GM18867 (cell line): ENCODE data around the gene KLHL15.

ENCODE experiments used
- ATAC-seq: cut with Tn5 transposase; IDR thresholded peaks from one replicate; pipeline ENCODE4 v1.9.1; 2021; ENCODE audit warnings: mild to moderate bottlenecking, moderate library complexity; ENCODE audit not compliant: unreplicated experiment

The KLHL15 gene

DNA sequence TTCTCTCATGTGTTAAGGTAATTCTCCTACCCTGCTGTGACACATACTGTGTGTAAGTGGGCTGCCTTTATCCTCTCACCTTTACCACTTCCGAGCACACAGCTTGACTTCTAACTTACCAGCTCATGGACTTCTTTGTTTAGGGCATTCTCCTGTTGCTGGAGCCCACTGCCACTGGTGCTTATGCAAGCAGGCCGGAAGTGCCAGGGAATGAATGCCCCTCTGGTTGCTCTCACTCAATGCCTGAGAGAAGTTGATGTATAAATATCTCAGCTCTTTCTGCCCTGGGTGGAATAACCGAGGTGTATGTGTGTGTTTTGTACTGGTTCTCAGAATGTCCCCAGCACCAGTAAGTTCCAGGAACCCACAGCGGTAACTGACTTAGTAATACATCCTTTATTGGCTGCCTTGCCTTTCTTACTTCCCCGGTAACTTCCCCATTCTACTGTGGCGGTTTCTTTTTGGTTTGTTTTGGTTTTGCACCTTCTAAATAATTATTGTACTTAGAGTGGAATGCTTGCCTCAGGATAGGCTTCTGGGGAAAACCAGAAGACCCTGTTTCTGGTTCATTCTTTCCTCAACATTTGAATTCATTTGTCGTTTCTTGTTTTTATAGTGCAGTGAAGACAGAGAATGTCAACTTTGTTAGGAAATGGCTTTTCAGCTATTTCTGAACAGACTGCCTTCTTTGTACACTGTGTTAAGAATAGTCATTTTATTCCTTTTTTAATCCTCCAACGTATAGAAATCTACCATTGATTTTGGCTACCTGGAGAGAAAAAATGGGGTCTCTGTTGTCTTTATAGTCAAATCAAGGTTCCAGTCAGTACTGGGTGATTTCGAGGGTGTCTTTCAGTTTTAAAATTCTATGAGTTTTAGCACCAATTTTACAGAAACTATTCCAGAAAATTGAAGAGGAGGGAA lies 73.7 kb downstream of the KLHL15 start:
- ATAC-seq: peak; percentile 96

DNA sequence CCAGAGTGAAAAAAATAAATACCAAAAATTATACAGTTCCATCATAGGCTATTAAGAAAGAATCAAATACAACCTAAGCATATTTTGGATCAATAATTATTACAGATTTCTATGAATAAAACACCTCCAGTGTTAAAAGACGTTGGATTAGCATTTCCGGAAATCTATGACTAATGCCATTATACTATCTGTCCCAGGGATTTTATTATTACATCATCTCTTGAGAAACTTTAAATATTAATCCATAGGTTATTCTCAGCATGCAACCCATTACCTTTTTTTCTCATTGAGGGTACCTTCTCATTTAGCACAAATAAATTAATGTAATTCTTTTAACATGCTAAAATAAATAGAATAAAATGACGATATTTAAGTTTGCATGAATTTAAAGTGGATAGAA lies 74.6 kb downstream of the KLHL15 start:
- no peak for ATAC-seq

- ATAC-seq: no peak
These were observed 81.8 kb downstream of the KLHL15 start for GRCh38 chrX:23945206-23945605.

GRCh38 chrX:23944234-23944633 lies 82.8 kb downstream of the KLHL15 start:
- ATAC-seq: no peak

DNA sequence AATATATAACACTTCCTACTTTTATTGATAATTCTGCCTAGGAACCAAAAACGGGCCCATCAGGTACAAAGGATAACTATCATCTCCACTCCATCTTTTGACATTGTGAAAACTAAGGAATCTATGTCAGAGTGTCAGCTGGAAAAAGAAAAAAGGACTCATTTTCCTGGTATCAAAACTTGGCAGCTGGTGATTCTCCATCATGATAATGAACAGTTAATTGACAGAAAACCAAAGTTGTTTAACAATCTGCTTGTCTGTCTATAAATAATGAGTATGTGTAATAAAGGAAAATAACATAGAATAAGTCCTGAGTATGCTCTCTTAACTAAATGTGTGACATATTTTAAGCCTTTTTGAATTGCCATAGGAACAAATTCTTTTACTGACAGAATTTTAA lies 87.8 kb downstream of the KLHL15 start:
- ATAC-seq: no peak

- ATAC-seq: no peak
These were observed 88.3 kb downstream of the KLHL15 start for GRCh38 chrX:23938690-23939089.

DNA sequence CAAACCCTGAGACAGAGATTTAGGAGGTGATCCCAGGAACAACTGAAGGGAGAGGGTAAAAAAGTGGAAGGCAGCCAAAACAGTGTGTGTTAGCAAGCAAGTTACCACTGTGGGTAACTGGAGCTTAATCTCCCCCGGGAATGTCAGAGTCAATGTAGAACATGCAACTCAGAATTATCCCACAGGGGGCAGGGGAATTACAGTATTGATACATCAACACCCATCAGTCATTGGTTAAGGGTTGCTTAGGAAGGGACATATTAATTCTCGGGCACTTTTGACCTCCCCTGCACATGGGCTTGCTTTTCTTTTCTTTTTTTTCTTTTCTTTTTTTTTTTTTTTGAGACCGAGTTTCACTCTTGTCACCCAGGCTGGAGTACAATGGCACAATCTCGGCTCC lies 89.9 kb downstream of the KLHL15 start:
- ATAC-seq: no peak

GRCh38 chrX:23936180-23936579 lies 90.8 kb downstream of the KLHL15 start:
- ATAC-seq: no peak

DNA sequence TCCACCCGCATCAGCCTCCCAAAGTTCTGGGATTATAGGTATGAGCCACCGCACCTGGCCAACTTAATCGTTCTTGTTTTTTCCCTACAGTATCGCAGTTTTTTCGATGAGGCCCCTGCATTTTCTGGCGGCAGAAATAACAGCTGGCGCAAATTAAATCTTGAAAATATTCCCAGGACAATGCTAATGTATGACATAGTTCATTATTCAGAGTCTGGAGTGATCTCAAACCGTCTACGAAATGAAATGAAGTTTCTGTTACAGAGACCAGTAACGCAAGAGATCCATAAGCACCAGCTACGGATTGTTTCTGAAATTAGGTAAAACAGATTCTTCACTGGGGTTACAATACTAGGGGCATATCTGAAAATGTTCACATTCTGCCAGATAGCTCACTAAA lies 91.9 kb downstream of the KLHL15 start:
- ATAC-seq: no peak
